ENCODE measurements around the gene CCDC97. TPM values are rescaled to one million over a fixed set of nuclear protein-coding genes. Genes with fewer than 3 reads are reported as not detected.

The CCDC97 gene
- total RNA-seq, 1 experiment from 2014 or later = 23.0 TPM

GRCh38 chr19:41294393-41294792 lies 15.6 kb upstream of the CCDC97 start:
- Histone ChIP-seq H3K9ac (ENCODE audit: low read length) (no peak overlapping the region), H3K4me1 (ENCODE audit: control insufficient read depth in 1 of 2, insufficient read depth in 2 of 2, low read length in 2 of 2) (no peaks in the 10 kb centered on the region), H3K9me2 (ENCODE audit: insufficient read depth) (no peaks in the 10 kb centered on the region), H3K4me3 (replicated peaks in 1 of 2; ENCODE audit: low read depth in 1 of 2, low read length in 2 of 2) (no peak overlapping the region), H3K79me2 (ENCODE audit: insufficient read depth, low read length) (peaks cover 57% of the 10 kb centered on the region), H3K27me3 (ENCODE audit: insufficient read depth, low read length) (no peaks in the 10 kb centered on the region), H4K20me1 (ENCODE audit: insufficient read depth) (no peaks in the 10 kb centered on the region), H3K36me3 (ENCODE audit: control insufficient read depth in 1 of 2, insufficient read depth in 2 of 2, low read length in 2 of 2) (peaks cover 82 to 90% of the 10 kb centered on the region in 2 experiments), H3K4me2 (ENCODE audit: low read length) (no peak overlapping the region), H2AFZ (ENCODE audit: low read depth, low read length, poor library complexity, severe bottlenecking) (no peak overlapping the region), H3K27ac (ENCODE audit: low read depth, low read length) (no peak overlapping the region), H3K9me3 (ENCODE audit: control insufficient read depth in 1 of 2, insufficient read depth in 1 of 2, low read depth in 1 of 2, low read length in 2 of 2) (no peaks in the 10 kb centered on the region)
- no TSS peak for BruUV-seq (replicated peaks)
- DNase-seq (ENCODE audit: low read depth, low spot score) (no peak), ATAC-seq (no peak)
- ChIA-PET RAD21 (ENCODE audit: low non-redundant PET in 1 of 2, low total read pairs in 2 of 2, uncharacterized antibody in 2 of 2, unreplicated experiment in 2 of 2) (no interaction called here), POLR2A (no interaction called here), CTCF (interaction anchor here (1.0 kb wide), 1 partner anchor 15 kb away, joined by 3 read pairs; no protein-coding TSS in a partner anchor)
- TF ChIP-seq CTCF (IDR thresholded peaks at IDR 0.05 in 2 of 3, conservative IDR thresholded peaks at IDR 0.05 in 1 of 3; ENCODE audit: borderline replicate concordance in 1 of 3, insufficient read depth in 1 of 3, low read depth in 2 of 3, low read length in 2 of 3) (no peak), FOSL1 (IDR thresholded peaks at IDR 0.05; ENCODE audit: low read depth) (no peak), ZNF274 (IDR thresholded peaks at IDR 0.05; ENCODE audit: low read depth, low read length) (no peak), POLR2A (IDR thresholded peaks at IDR 0.05; ENCODE audit: borderline replicate concordance, extremely low read depth, insufficient read depth, insufficient read length) (no peak)
- intact Hi-C loops (cut with micrococcal nuclease) = no loop called here

- H3K9ac ChIP-seq (ENCODE audit: low read length) = no peak overlapping the region
- CTCF ChIA-PET = no interaction called here
Measured at GRCh38 chr19:41295499-41295898, 14.5 kb upstream of the CCDC97 start.

More at GRCh38 chr19:41295499-41295898, 14.5 kb upstream of the CCDC97 start:
- no peaks in the 10 kb centered on the region for H3K9me2 ChIP-seq (ENCODE audit: insufficient read depth)
- H3K4me2 ChIP-seq (ENCODE audit: low read length) = no peak overlapping the region
- peaks cover 80 to 97% of the 10 kb centered on the region in 2 experiments for H3K36me3 ChIP-seq (ENCODE audit: control insufficient read depth in 1 of 2, insufficient read depth in 2 of 2, low read length in 2 of 2)
- intact Hi-C loops (cut with micrococcal nuclease) = no loop called here
- DNase-seq (ENCODE audit: low read depth, low spot score) (no peak), ATAC-seq (no peak)
- H2AFZ ChIP-seq (ENCODE audit: low read depth, low read length, poor library complexity, severe bottlenecking) = no peak overlapping the region
- H4K20me1 ChIP-seq (ENCODE audit: insufficient read depth) = no peaks in the 10 kb centered on the region
- no peaks in the 10 kb centered on the region for H3K9me3 ChIP-seq (ENCODE audit: control insufficient read depth in 1 of 2, insufficient read depth in 1 of 2, low read depth in 1 of 2, low read length in 2 of 2)
- TF ChIP-seq SRF (IDR thresholded peaks at IDR 0.05; ENCODE audit: low read depth) (no peak), EZH2 (IDR thresholded peaks at IDR 0.05) (no peak), YY1 (IDR thresholded peaks at IDR 0.05; ENCODE audit: extremely low read depth, insufficient replicate concordance, low read depth, low read length) (no peak), CBX3 (IDR thresholded peaks at IDR 0.05; ENCODE audit: low read depth) (no peak), TCF7L2 (IDR thresholded peaks at IDR 0.05; ENCODE audit: borderline replicate concordance, extremely low read depth, insufficient read depth, insufficient read length) (no peak), SIN3A (IDR thresholded peaks at IDR 0.05; ENCODE audit: low read depth) (no peak)
- no peak overlapping the region for H3K27ac ChIP-seq (ENCODE audit: low read depth, low read length)
- RAD21 ChIA-PET (ENCODE audit: low non-redundant PET in 1 of 2, low total read pairs in 2 of 2, uncharacterized antibody in 2 of 2, unreplicated experiment in 2 of 2) = no interaction called here
- peaks cover 57% of the 10 kb centered on the region for H3K79me2 ChIP-seq (ENCODE audit: insufficient read depth, low read length)
- no peaks in the 10 kb centered on the region for H3K27me3 ChIP-seq (ENCODE audit: insufficient read depth, low read length)
- POLR2A ChIA-PET = no interaction called here
- H3K4me1 ChIP-seq (ENCODE audit: control insufficient read depth in 1 of 2, insufficient read depth in 2 of 2, low read length in 2 of 2) = no peaks in the 10 kb centered on the region
- no peak overlapping the region for H3K4me3 ChIP-seq (replicated peaks in 1 of 2; ENCODE audit: low read depth in 1 of 2, low read length in 2 of 2)
- no TSS peak for BruUV-seq (replicated peaks)

Measured in HCT116 (cell line).